ENCODE data around the gene CES5A. TPM values are rescaled to one million over a fixed set of nuclear protein-coding genes. Genes with fewer than 3 reads are reported as not detected.
"Not testable (repeated sequence)": the region's sequence is repeated elsewhere in the genome, so short reads cannot be mapped to it uniquely, and the experiment has no call there.

Gene CES5A
- total RNA-seq, 3 donors from 2014 or later (not counting 1 experiment from before 2014, with no cell fraction given): not detected

DNA sequence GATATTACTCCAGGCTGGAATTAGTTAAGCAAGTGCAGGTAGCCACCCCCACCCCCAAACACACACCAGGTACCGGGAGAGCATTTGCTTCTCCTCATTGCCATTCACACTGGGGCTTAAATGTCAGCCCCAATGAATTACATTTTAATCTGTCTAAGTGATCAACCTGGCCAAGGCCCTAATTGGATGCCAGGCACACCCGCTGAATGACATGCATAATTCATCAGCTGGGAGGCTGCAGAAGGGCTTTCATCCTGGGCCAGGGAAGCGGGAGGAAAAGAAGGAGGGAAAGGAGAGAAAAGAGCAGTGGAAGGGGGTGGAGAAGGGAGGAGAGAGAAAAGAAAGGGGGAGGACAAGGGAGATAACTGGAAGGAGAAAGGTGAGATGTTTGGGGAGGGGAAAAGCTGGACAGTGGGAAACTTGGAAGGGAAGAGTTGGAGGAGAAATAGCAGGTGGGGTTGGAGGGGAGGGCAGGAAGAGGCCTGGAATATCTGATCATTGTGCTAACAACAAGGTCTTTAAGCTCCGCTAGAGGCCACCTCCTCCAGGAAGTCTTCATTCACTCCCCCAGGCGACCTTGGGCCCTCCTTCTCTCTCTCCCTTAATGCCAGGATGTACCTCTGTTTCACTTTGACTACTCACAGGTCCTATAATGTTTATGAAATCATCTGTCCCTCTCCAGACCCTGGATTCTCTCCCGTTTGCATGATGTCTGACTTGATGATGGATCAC lies 40.1 kb upstream of the CES5A start:
- H3K9me3 Mint-ChIP-seq: peaks cover 0 to 2% of the 10 kb centered on the region in 2 donors
- DNase-seq (no peak), ATAC-seq (no peak)
- Histone ChIP-seq H3K36me3 (ENCODE audit: control insufficient read depth, insufficient read depth, low read length) (no peaks in the 10 kb centered on the region), H3K4me1 (ENCODE audit: control insufficient read depth, insufficient read depth, low read length) (no peaks in the 10 kb centered on the region), H3K9me3 (ENCODE audit: control insufficient read depth, insufficient read depth, low read length) (no peaks in the 10 kb centered on the region), H3K4me3 (ENCODE audit: low read length) (no peak overlapping the region), H3K27me3 (ENCODE audit: control insufficient read depth, insufficient read depth, low read length) (no peaks in the 10 kb centered on the region), H3K27ac (ENCODE audit: low read length) (no peak overlapping the region)
- no peaks in the 10 kb centered on the region for H3K4me1 Mint-ChIP-seq
- H3K36me3 Mint-ChIP-seq: no peaks in the 10 kb centered on the region
- WGBS (ENCODE audit: insufficient coverage): 66% methylated on average over 6 of the region's 6 CpGs
- no peak overlapping the region for H3K4me3 Mint-ChIP-seq
- intact Hi-C loops (cut with micrococcal nuclease): no loop called here
- H3K27ac Mint-ChIP-seq: no peak overlapping the region
- TF ChIP-seq, protein P1, sequence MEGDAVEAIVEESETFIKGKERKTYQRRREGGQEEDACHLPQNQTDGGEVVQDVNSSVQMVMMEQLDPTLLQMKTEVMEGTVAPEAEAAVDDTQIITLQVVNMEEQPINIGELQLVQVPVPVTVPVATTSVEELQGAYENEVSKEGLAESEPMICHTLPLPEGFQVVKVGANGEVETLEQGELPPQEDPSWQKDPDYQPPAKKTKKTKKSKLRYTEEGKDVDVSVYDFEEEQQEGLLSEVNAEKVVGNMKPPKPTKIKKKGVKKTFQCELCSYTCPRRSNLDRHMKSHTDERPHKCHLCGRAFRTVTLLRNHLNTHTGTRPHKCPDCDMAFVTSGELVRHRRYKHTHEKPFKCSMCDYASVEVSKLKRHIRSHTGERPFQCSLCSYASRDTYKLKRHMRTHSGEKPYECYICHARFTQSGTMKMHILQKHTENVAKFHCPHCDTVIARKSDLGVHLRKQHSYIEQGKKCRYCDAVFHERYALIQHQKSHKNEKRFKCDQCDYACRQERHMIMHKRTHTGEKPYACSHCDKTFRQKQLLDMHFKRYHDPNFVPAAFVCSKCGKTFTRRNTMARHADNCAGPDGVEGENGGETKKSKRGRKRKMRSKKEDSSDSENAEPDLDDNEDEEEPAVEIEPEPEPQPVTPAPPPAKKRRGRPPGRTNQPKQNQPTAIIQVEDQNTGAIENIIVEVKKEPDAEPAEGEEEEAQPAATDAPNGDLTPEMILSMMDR (IDR thresholded peaks at IDR 0.05): no peak
- H3K27me3 Mint-ChIP-seq (ENCODE audit: low read depth in 2 of 2): peaks cover 2 to 9% of the 10 kb centered on the region in 2 donors

DNA sequence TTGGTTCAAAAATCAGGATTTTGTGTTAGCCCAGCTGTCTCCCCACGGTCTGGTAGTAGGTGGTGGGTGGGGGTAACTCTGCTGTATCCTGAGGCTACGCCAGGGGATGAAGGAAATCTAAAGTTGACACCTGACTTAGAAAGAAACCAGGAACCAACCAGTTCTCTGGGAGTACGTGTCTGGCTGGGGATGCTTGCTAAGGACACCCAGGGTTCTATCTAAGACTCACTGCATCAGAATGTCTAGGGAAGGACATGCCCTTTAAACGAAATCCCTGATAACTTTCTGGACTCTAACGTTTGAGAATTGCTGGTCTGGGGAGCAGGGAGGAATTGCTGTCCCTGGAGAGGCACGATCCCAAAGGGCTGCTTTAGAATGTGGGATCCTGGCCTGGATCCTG lies 39.2 kb upstream of the CES5A start:
- TF ChIP-seq, protein P1 (IDR thresholded peaks at IDR 0.05): no peak
- intact Hi-C loops (cut with micrococcal nuclease): no loop called here
- Histone ChIP-seq H3K36me3 (ENCODE audit: control insufficient read depth, insufficient read depth, low read length) (no peaks in the 10 kb centered on the region), H3K27me3 (ENCODE audit: control insufficient read depth, insufficient read depth, low read length) (no peaks in the 10 kb centered on the region), H3K27ac (ENCODE audit: low read length) (no peak overlapping the region), H3K9me3 (ENCODE audit: control insufficient read depth, insufficient read depth, low read length) (no peaks in the 10 kb centered on the region), H3K4me3 (ENCODE audit: low read length) (no peak overlapping the region), H3K4me1 (ENCODE audit: control insufficient read depth, insufficient read depth, low read length) (no peaks in the 10 kb centered on the region)
- H3K4me3 Mint-ChIP-seq: no peak overlapping the region
- 69% methylated on average over 6 of the region's 6 CpGs for WGBS (ENCODE audit: insufficient coverage)
- H3K27ac Mint-ChIP-seq: no peak overlapping the region
- H3K27me3 Mint-ChIP-seq (ENCODE audit: low read depth in 2 of 2): peaks cover 0 to 9% of the 10 kb centered on the region in 2 donors
- ATAC-seq (no peak), DNase-seq (no peak)
- H3K9me3 Mint-ChIP-seq: peaks cover 0 to 2% of the 10 kb centered on the region in 2 donors
- no peaks in the 10 kb centered on the region for H3K4me1 Mint-ChIP-seq
- H3K36me3 Mint-ChIP-seq: no peaks in the 10 kb centered on the region

DNA sequence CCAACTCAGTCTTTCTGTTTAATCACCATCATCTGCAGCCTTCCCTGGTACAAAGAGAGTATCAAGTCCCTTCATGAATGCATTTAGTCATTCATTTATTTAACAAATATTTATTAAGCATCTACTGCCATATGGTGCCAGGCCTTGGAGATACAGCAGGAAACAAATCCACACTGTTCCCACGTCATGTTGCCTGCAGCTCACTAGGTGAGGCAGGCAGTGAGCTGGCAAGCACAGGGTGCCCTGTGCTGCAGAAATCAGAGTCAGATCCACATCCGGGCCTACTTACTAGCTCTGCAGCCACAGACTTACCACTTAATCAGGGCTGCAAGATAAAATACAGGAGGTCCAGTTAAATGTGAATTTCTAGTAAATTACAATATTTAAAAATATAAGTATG lies 38.5 kb upstream of the CES5A start:
- 93% methylated on average over 2 of the region's 2 CpGs for WGBS (ENCODE audit: insufficient coverage)
- Mint-ChIP-seq H3K36me3 (no peaks in the 10 kb centered on the region), H3K27me3 (ENCODE audit: low read depth in 2 of 2) (peaks cover 0 to 9% of the 10 kb centered on the region in 2 donors), H3K9me3 (peaks cover 0 to 2% of the 10 kb centered on the region in 2 donors), H3K27ac (no peak overlapping the region), H3K4me1 (no peaks in the 10 kb centered on the region), H3K4me3 (no peak overlapping the region)
- no peak overlapping the region for H3K4me3 ChIP-seq (ENCODE audit: low read length)
- no peaks in the 10 kb centered on the region for H3K9me3 ChIP-seq (ENCODE audit: control insufficient read depth, insufficient read depth, low read length)
- no peaks in the 10 kb centered on the region for H3K36me3 ChIP-seq (ENCODE audit: control insufficient read depth, insufficient read depth, low read length)
- no peaks in the 10 kb centered on the region for H3K4me1 ChIP-seq (ENCODE audit: control insufficient read depth, insufficient read depth, low read length)
- TF ChIP-seq, protein P1 (IDR thresholded peaks at IDR 0.05): no peak
- ATAC-seq (no peak), DNase-seq (no peak)
- H3K27ac ChIP-seq (ENCODE audit: low read length): no peak overlapping the region
- no peaks in the 10 kb centered on the region for H3K27me3 ChIP-seq (ENCODE audit: control insufficient read depth, insufficient read depth, low read length)
- intact Hi-C loops (cut with micrococcal nuclease): no loop called here

DNA sequence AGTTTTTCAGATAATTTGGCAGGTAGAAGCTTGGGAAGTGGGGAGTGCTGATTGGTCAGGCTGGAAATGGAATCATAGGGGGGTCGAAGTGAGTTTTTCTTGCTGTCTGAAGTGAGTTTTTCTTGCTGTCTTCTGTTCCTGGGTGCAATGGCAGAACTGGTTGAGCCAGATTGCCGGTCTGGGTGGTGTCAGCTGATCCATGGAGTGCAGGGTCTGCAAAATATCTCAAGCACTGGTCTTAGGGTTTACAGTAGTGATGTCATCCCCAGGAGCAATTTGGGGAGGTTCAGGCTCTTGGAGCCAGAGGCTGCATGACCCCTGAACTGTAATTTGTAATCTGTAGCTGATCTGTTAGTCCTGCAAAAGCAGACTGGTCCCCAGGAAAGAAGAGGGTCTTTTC lies 37.9 kb upstream of the CES5A start:
- H3K4me1 Mint-ChIP-seq; H3K9me3 Mint-ChIP-seq; H3K36me3 Mint-ChIP-seq; intact Hi-C loops (cut with micrococcal nuclease); H3K4me1 ChIP-seq (ENCODE audit: control insufficient read depth, insufficient read depth, low read length); DNase-seq; H3K36me3 ChIP-seq (ENCODE audit: control insufficient read depth, insufficient read depth, low read length); H3K27ac ChIP-seq (ENCODE audit: low read length); ATAC-seq; H3K27ac Mint-ChIP-seq; H3K27me3 ChIP-seq (ENCODE audit: control insufficient read depth, insufficient read depth, low read length); H3K4me3 ChIP-seq (ENCODE audit: low read length); H3K9me3 ChIP-seq (ENCODE audit: control insufficient read depth, insufficient read depth, low read length); H3K4me3 Mint-ChIP-seq: not testable (repeated sequence)
- H3K27me3 Mint-ChIP-seq (ENCODE audit: low read depth in 2 of 2): peaks cover 0 to 10% of the 10 kb centered on the region in 2 donors
- 53% methylated on average over 2 of the region's 2 CpGs for WGBS (ENCODE audit: insufficient coverage)

Data from natural killer cell (primary cell).